Measurements from ENCODE around the gene PCSK6.

PCSK6 gene

DNA sequence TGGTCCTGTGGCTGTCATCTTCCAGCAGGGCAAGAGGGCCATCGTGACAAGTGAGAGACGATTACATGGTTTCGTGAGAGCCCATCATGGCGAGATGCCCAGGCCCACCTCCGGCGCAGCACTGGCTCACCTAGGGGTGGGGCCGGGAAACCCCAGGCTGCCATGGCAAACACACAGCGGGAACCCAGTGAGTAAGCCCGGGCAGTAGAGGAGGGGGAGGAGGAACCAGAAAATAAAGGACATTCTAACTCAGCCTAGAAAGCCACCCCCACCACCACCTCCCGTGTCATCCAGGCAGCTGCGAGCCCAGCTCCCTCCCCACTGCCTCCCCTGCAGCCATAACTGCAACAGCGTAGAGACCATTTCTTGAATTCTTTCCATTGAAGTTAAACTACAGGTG is 52.3 kb downstream of the PCSK6 start:
- TF ChIP-seq, protein P1, sequence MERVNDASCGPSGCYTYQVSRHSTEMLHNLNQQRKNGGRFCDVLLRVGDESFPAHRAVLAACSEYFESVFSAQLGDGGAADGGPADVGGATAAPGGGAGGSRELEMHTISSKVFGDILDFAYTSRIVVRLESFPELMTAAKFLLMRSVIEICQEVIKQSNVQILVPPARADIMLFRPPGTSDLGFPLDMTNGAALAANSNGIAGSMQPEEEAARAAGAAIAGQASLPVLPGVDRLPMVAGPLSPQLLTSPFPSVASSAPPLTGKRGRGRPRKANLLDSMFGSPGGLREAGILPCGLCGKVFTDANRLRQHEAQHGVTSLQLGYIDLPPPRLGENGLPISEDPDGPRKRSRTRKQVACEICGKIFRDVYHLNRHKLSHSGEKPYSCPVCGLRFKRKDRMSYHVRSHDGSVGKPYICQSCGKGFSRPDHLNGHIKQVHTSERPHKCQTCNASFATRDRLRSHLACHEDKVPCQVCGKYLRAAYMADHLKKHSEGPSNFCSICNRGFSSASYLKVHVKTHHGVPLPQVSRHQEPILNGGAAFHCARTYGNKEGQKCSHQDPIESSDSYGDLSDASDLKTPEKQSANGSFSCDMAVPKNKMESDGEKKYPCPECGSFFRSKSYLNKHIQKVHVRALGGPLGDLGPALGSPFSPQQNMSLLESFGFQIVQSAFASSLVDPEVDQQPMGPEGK (CRISPR knock-in tag; IDR thresholded peaks at IDR 0.05; ENCODE audit: borderline replicate concordance) = no peak
- TF ChIP-seq, protein P2, sequence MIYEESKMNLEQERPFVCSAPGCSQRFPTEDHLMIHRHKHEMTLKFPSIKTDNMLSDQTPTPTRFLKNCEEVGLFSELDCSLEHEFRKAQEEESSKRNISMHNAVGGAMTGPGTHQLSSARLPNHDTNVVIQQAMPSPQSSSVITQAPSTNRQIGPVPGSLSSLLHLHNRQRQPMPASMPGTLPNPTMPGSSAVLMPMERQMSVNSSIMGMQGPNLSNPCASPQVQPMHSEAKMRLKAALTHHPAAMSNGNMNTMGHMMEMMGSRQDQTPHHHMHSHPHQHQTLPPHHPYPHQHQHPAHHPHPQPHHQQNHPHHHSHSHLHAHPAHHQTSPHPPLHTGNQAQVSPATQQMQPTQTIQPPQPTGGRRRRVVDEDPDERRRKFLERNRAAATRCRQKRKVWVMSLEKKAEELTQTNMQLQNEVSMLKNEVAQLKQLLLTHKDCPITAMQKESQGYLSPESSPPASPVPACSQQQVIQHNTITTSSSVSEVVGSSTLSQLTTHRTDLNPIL (CRISPR knock-in tag; IDR thresholded peaks at IDR 0.05; ENCODE audit: low read depth) = no peak
- TF ChIP-seq, protein P3, sequence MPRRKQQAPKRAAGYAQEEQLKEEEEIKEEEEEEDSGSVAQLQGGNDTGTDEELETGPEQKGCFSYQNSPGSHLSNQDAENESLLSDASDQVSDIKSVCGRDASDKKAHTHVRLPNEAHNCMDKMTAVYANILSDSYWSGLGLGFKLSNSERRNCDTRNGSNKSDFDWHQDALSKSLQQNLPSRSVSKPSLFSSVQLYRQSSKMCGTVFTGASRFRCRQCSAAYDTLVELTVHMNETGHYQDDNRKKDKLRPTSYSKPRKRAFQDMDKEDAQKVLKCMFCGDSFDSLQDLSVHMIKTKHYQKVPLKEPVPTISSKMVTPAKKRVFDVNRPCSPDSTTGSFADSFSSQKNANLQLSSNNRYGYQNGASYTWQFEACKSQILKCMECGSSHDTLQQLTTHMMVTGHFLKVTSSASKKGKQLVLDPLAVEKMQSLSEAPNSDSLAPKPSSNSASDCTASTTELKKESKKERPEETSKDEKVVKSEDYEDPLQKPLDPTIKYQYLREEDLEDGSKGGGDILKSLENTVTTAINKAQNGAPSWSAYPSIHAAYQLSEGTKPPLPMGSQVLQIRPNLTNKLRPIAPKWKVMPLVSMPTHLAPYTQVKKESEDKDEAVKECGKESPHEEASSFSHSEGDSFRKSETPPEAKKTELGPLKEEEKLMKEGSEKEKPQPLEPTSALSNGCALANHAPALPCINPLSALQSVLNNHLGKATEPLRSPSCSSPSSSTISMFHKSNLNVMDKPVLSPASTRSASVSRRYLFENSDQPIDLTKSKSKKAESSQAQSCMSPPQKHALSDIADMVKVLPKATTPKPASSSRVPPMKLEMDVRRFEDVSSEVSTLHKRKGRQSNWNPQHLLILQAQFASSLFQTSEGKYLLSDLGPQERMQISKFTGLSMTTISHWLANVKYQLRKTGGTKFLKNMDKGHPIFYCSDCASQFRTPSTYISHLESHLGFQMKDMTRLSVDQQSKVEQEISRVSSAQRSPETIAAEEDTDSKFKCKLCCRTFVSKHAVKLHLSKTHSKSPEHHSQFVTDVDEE (CRISPR knock-in tag; IDR thresholded peaks at IDR 0.05) = no peak
- TF ChIP-seq TOX (CRISPR knock-in tag; IDR thresholded peaks at IDR 0.05; ENCODE audit: borderline replicate concordance) = no peak
- TF ChIP-seq ZC3H10 (CRISPR knock-in tag; IDR thresholded peaks at IDR 0.05) = no peak
- TF ChIP-seq GLIS3 (CRISPR knock-in tag; IDR thresholded peaks at IDR 0.05) = no peak
- TF ChIP-seq BACH2 (CRISPR knock-in tag; IDR thresholded peaks at IDR 0.05; ENCODE audit: borderline replicate concordance) = no peak
- no peak for TF ChIP-seq OSR1 (CRISPR knock-in tag; IDR thresholded peaks at IDR 0.05)
- TF ChIP-seq, protein P4, sequence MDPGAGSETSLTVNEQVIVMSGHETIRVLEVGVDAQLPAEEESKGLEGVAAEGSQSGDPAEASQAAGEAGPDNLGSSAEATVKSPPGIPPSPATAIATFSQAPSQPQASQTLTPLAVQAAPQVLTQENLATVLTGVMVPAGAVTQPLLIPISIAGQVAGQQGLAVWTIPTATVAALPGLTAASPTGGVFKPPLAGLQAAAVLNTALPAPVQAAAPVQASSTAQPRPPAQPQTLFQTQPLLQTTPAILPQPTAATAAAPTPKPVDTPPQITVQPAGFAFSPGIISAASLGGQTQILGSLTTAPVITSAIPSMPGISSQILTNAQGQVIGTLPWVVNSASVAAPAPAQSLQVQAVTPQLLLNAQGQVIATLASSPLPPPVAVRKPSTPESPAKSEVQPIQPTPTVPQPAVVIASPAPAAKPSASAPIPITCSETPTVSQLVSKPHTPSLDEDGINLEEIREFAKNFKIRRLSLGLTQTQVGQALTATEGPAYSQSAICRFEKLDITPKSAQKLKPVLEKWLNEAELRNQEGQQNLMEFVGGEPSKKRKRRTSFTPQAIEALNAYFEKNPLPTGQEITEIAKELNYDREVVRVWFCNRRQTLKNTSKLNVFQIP (CRISPR knock-in tag; IDR thresholded peaks at IDR 0.05; ENCODE audit: borderline replicate concordance, low read depth) = no peak
- no peak for TF ChIP-seq PPARA (CRISPR knock-in tag; IDR thresholded peaks at IDR 0.05; ENCODE audit: borderline replicate concordance)
- no peak for TF ChIP-seq ZNF70 (CRISPR knock-in tag; IDR thresholded peaks at IDR 0.05)
- TF ChIP-seq ZFP30 (CRISPR knock-in tag; IDR thresholded peaks at IDR 0.05) = no peak
- TF ChIP-seq RARB (CRISPR knock-in tag; IDR thresholded peaks at IDR 0.05) = no peak
- TF ChIP-seq ESRRG (CRISPR knock-in tag; IDR thresholded peaks at IDR 0.05) = no peak
- no peak for TF ChIP-seq ZNF565 (CRISPR knock-in tag; conservative IDR thresholded peaks at IDR 0.05; ENCODE audit: low read depth)
- no peak for TF ChIP-seq ZFP3 (CRISPR knock-in tag; IDR thresholded peaks at IDR 0.05)

DNA sequence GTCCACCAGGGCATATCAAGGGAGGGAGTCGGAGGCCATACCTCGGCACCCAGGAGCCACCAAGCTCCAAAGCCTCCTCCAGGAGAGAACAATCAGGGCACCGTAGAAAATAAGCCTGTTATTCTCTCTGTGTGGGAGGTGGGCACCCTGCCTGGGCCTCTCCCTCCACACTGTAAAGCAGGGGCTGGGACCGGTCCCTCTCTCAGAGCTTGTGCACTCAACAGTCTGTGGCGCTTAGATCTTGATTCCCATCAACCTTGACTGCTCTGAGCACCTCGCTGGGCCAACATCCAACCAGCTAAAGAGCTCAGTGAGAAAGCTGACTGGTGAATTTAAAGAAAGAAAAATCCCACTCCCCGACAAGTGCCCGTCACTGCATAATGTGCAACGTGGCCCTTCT is 53.0 kb downstream of the PCSK6 start:
- no peak for ATAC-seq
- TF ChIP-seq PPARA (CRISPR knock-in tag; IDR thresholded peaks at IDR 0.05; ENCODE audit: borderline replicate concordance) (no peak), CSDC2 (CRISPR knock-in tag; IDR thresholded peaks at IDR 0.05) (no peak), TCF4 (CRISPR knock-in tag; IDR thresholded peaks at IDR 0.05; ENCODE audit: borderline replicate concordance) (no peak), BACH2 (CRISPR knock-in tag; IDR thresholded peaks at IDR 0.05; ENCODE audit: borderline replicate concordance) (no peak), GLIS3 (CRISPR knock-in tag; IDR thresholded peaks at IDR 0.05) (no peak), RARB (CRISPR knock-in tag; IDR thresholded peaks at IDR 0.05) (no peak), ZC3H10 (CRISPR knock-in tag; IDR thresholded peaks at IDR 0.05) (no peak), ISL1 (CRISPR knock-in tag; IDR thresholded peaks at IDR 0.05) (no peak), ESRRG (CRISPR knock-in tag; IDR thresholded peaks at IDR 0.05) (no peak)
- TF ChIP-seq, protein P1 (CRISPR knock-in tag; IDR thresholded peaks at IDR 0.05; ENCODE audit: borderline replicate concordance) = no peak
- TF ChIP-seq, protein P3 (CRISPR knock-in tag; IDR thresholded peaks at IDR 0.05) = no peak

More for the DNA sequence above, 52.3 kb downstream of the PCSK6 start:
- ATAC-seq = no peak

All from SK-N-SH treated with all-trans-retinoic acid at 6 μM for 48 hours (cell line).